PC-3 (cell line): ENCODE measurements around the gene ZBTB16. TPM values are rescaled to one million over a fixed set of nuclear protein-coding genes. Genes with fewer than 3 reads are reported as not detected.
A peak's percentile ranks its signal among the peaks of the same experiment; 100 is the strongest.

Source experiments
- ATAC-seq: fragments of 200-7000 bp; cut with Tn5 transposase; 2 replicates; pipeline ENCODE4 v1.9.1; 2020; ENCODE audit warnings: mild to moderate bottlenecking, moderate library complexity
- BruUV-seq: library from RNA; stranded (reverse); fragments of 400-500 nt; replicated peaks from 2 replicates; lab custom pipeline; 2021; lab: Mats Ljungman, UMichigan
- CTCF ChIA-PET: fragments of 300-600 bp; sonication (Branson Sonifier 250); formaldehyde crosslinking; loops from one replicate; lab custom pipeline; 2022; ENCODE audit warnings: antibody characterized with exemption; lab: Charles Lee
- POLR2A ChIA-PET: fragments of 300-600 bp; sonication (Branson Sonifier 250); formaldehyde crosslinking; loops from one replicate; lab custom pipeline; 2022; ENCODE audit warnings: antibody characterized with exemption; ENCODE audit not compliant: unreplicated experiment; lab: Charles Lee
- DNase-seq: peaks from one replicate; pipeline ENCODE4 v3.0.0-alpha.2; 2015
- H2AFZ ChIP-seq: fragments of 300-600 bp; sonication (generic); 2 replicates; pipeline ENCODE4 v1.6.0; 2016; ENCODE audit warnings: antibody characterized with exemption, low read length
- H3F3A ChIP-seq: fragments of 300-600 bp; sonication (generic); one replicate; pipeline ENCODE4 v1.6.0; 2017; ENCODE audit warnings: antibody characterized with exemption, low read length, control low read depth, mild to moderate bottlenecking; ENCODE audit not compliant: unreplicated experiment
- H3K27ac ChIP-seq: fragments of 300-600 bp; sonication (generic); 2 replicates; pipeline ENCODE4 v1.5.1; 2016; ENCODE audit warnings: mild to moderate bottlenecking, low read length
- H3K27me3 ChIP-seq: fragments of 300-600 bp; sonication (generic); 2 replicates; pipeline ENCODE4 v1.6.1; 2016; ENCODE audit warnings: low read length, mixed read lengths
- H3K36me3 ChIP-seq: fragments of 300-600 bp; sonication (generic); 2 replicates; pipeline ENCODE4 v1.6.1; 2016; ENCODE audit warnings: low read depth, mixed run types, low read length, mixed read lengths
- H3K4me1 ChIP-seq: fragments of 300-600 bp; sonication (generic); 2 replicates; pipeline ENCODE4 v1.5.1; 2016; ENCODE audit warnings: low read length; ENCODE audit not compliant: insufficient read depth
- H3K4me2 ChIP-seq: fragments of 300-600 bp; sonication (generic); 2 replicates; pipeline ENCODE4 v1.6.0; 2016; ENCODE audit warnings: low read length
- H3K4me3 ChIP-seq: fragments of 300-600 bp; sonication (generic); 2 replicates; pipeline ENCODE4 v1.5.1; 2016; ENCODE audit warnings: mild to moderate bottlenecking, low read length, mixed read lengths
- H3K79me2 ChIP-seq: fragments of 300-600 bp; sonication (generic); 2 replicates; pipeline ENCODE4 v1.6.1; 2017; ENCODE audit warnings: low read length, mixed read lengths
- H3K9ac ChIP-seq: fragments of 300-600 bp; sonication (generic); 2 replicates; pipeline ENCODE4 v1.6.0; 2016; ENCODE audit warnings: mild to moderate bottlenecking, low read length
- H3K9me2 ChIP-seq: fragments of 300-600 bp; sonication (generic); replicated peaks from 2 replicates; pipeline ENCODE4 v1.6.1; 2016; ENCODE audit warnings: mixed run types, low read length, mixed read lengths
- H3K9me3 ChIP-seq: fragments of 300-600 bp; sonication (generic); 2 replicates; pipeline ENCODE4 v1.6.1; 2016; ENCODE audit warnings: low read length, mixed read lengths
- H4K20me1 ChIP-seq: fragments of 300-600 bp; sonication (generic); 2 replicates; pipeline ENCODE4 v1.6.1; 2016; ENCODE audit warnings: low read length, mixed read lengths
- EZH2 ChIP-seq: fragments of 300-600 bp; sonication (generic); IDR thresholded peaks from one replicate; pipeline ENCODE4 v1.6.1; 2017; ENCODE audit warnings: antibody characterized with exemption, mild to moderate bottlenecking, low read length; ENCODE audit not compliant: unreplicated experiment
- EZH2phosphoT487 ChIP-seq: fragments of 300-600 bp; sonication (generic); IDR thresholded peaks from 2 replicates; pipeline ENCODE4 v1.6.1; 2018; ENCODE audit warnings: mild to moderate bottlenecking, antibody characterized with exemption, low read length, borderline replicate concordance
- intact Hi-C: fragments of 100-400 bp; cut with micrococcal nuclease; formaldehyde crosslinking; loops from 2 replicates; pipeline ENCODE4 v1.9.0; 2023
- total RNA-seq: library from RNA; depleted of rRNA; stranded (reverse); fragments of >200 nt; gene quantifications from 2 replicates; pipeline ENCODE4 v1.2.3, GENCODE V29; 2014
- TF ChIP-seq, protein P1 (sequence below): fragments of 300-600 bp; sonication (generic); conservative IDR thresholded peaks from 2 replicates; pipeline ENCODE4 v1.5.1; 2017; ENCODE audit warnings: antibody characterized with exemption, low read depth, mild to moderate bottlenecking, low read length

ZBTB16 gene
- total RNA-seq, 1 experiment from 2014 or later, result not detected

- H3K4me3 ChIP-seq, result no peak overlapping the region
- no peak overlapping the region for H3K27ac ChIP-seq
- no TSS peak for BruUV-seq
- no peaks in the 10 kb centered on the region for H3K9me2 ChIP-seq
- no peak overlapping the region for H2AFZ ChIP-seq
- no peaks in the 10 kb centered on the region for H3K79me2 ChIP-seq
- H3K9me3 ChIP-seq, result no peaks in the 10 kb centered on the region
- no peaks in the 10 kb centered on the region for H3K36me3 ChIP-seq
- DNase-seq (peak; percentile 61), ATAC-seq (no peak)
- no peaks in the 10 kb centered on the region for H4K20me1 ChIP-seq
- no peak overlapping the region for H3K9ac ChIP-seq
- peaks cover 13% of the 10 kb centered on the region; the same call in 1 of the 2 replicates for H3K4me1 ChIP-seq
- TF ChIP-seq, protein P1, sequence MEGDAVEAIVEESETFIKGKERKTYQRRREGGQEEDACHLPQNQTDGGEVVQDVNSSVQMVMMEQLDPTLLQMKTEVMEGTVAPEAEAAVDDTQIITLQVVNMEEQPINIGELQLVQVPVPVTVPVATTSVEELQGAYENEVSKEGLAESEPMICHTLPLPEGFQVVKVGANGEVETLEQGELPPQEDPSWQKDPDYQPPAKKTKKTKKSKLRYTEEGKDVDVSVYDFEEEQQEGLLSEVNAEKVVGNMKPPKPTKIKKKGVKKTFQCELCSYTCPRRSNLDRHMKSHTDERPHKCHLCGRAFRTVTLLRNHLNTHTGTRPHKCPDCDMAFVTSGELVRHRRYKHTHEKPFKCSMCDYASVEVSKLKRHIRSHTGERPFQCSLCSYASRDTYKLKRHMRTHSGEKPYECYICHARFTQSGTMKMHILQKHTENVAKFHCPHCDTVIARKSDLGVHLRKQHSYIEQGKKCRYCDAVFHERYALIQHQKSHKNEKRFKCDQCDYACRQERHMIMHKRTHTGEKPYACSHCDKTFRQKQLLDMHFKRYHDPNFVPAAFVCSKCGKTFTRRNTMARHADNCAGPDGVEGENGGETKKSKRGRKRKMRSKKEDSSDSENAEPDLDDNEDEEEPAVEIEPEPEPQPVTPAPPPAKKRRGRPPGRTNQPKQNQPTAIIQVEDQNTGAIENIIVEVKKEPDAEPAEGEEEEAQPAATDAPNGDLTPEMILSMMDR, result no peak; the same call in 1 of the 2 replicates
- TF ChIP-seq EZH2 (no peak), EZH2phosphoT487 (no peak)
- ChIA-PET POLR2A (no interaction called here), CTCF (no interaction called here)
- no peaks in the 10 kb centered on the region for H3F3A ChIP-seq
- H3K4me2 ChIP-seq, result no peak overlapping the region
- intact Hi-C loops, result no loop called here
- H3K27me3 ChIP-seq, result peaks cover 31% of the 10 kb centered on the region
Observed at GRCh38 chr11:114195981-114196731, 136.6 kb downstream of the ZBTB16 start.

- intact Hi-C loops, result no loop called here
- ChIA-PET POLR2A (no interaction called here), CTCF (no interaction called here)
- H3K9ac ChIP-seq, result no peak overlapping the region
- H3K4me2 ChIP-seq, result no peak overlapping the region
- peaks cover 13% of the 10 kb centered on the region; the same call in 1 of the 2 replicates for H3K4me1 ChIP-seq
- H3K4me3 ChIP-seq, result no peak overlapping the region
- BruUV-seq, result no TSS peak
- no peaks in the 10 kb centered on the region for H4K20me1 ChIP-seq
- ATAC-seq, result no peak
- H3K27me3 ChIP-seq, result peaks cover 41% of the 10 kb centered on the region
- H3K36me3 ChIP-seq, result no peaks in the 10 kb centered on the region
- no peaks in the 10 kb centered on the region for H3K79me2 ChIP-seq
- H2AFZ ChIP-seq, result no peak overlapping the region
- H3K9me3 ChIP-seq, result no peaks in the 10 kb centered on the region
- H3F3A ChIP-seq, result no peaks in the 10 kb centered on the region
- no peak for TF ChIP-seq EZH2
- TF ChIP-seq, protein P1, result no peak
- no peak for TF ChIP-seq EZH2phosphoT487
- no peak for DNase-seq
- no peak overlapping the region for H3K27ac ChIP-seq
- no peaks in the 10 kb centered on the region for H3K9me2 ChIP-seq
Observed at GRCh38 chr11:114196997-114197703, 137.6 kb downstream of the ZBTB16 start.
